Activated naive CD8-positive, alpha-beta T cell treated with anti-CD3 and anti-CD28 coated beads for 36 hours (primary cell): ENCODE results near the gene FRMD4B. TPM values are rescaled to one million over a fixed set of nuclear protein-coding genes. Genes with fewer than 3 reads are reported as not detected.
"Not testable (repeated sequence)": the region's sequence is repeated elsewhere in the genome, so short reads cannot be mapped to it uniquely, and the experiment has no call there.

Source experiments
- DNase-seq: peaks from one replicate; pipeline ENCODE4 v3.0.0; 2021
- H3K27ac Mint-ChIP-seq: one replicate; pipeline ENCODE4 v1.8.0; 2022; ENCODE audit warnings: mild to moderate bottlenecking, moderate library complexity, mixed read lengths
- H3K27me3 Mint-ChIP-seq: one replicate; pipeline ENCODE4 v1.8.0; 2022; ENCODE audit warnings: mild to moderate bottlenecking, mixed read lengths
- H3K36me3 Mint-ChIP-seq: one replicate; pipeline ENCODE4 v1.8.0; 2021; ENCODE audit warnings: mild to moderate bottlenecking, mixed read lengths
- H3K4me1 Mint-ChIP-seq: one replicate; pipeline ENCODE4 v1.8.0; 2021; ENCODE audit warnings: mixed read lengths
- H3K4me3 Mint-ChIP-seq: one replicate; pipeline ENCODE4 v1.8.0; 2022; ENCODE audit warnings: mild to moderate bottlenecking, moderate library complexity, mixed read lengths
- H3K9me3 Mint-ChIP-seq: one replicate; pipeline ENCODE4 v1.8.0; 2022; ENCODE audit warnings: mixed read lengths
- total RNA-seq, 2 experiments: library from RNA; stranded (reverse); gene quantifications; one replicate each; pipeline ENCODE4 v1.2.3, GENCODE V29; 2021

The FRMD4B gene
- total RNA-seq, 2 experiments from 2014 or later, result 6.1 to 7.1 TPM

GRCh38 chr3:69276191-69276590, 109.7 kb downstream of the FRMD4B start:
- not testable (repeated sequence) for H3K27me3 Mint-ChIP-seq, H3K4me1 Mint-ChIP-seq, H3K4me3 Mint-ChIP-seq, H3K9me3 Mint-ChIP-seq, DNase-seq, H3K36me3 Mint-ChIP-seq, H3K27ac Mint-ChIP-seq

DNA sequence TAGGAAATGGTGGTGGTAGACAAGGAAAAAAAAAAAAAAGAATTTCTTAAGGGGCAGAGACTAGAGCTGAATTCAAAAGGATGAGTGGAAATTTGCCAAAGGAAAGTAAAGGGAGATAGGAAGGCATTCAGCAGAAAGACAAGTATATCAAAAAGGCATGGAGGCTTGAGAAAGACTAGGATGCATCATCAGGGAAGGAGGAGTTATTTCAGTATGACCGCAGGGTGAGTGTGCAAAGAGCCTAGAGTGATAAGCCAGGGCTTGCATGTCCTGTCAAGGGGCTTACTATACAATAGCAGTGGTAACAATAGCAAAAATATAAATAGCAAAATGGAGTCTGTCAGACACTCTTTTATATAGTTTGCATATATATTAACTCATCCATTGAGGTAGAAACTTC, 112.0 kb downstream of the FRMD4B start:
- H3K36me3 Mint-ChIP-seq, result no peaks in the 10 kb centered on the region

DNA sequence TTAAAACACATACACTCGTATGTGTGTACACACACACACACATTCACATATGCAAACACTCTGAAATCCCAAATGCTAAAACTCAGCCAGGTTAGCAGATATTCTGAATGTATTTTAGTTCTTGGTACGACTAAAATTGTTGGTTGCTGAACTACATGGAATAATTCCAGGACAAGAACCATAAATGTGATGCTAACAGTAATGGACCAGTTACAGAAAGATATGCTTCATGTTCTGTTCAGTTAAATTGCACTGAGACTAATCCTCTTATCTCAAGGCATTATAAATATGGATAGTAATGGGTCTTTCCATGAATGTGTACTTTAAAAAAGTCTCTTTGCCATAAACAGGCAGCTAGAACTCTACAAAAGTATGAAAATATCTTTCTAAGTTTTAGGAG, 113.3 kb downstream of the FRMD4B start:
- Mint-ChIP-seq H3K9me3 (no peaks in the 10 kb centered on the region), H3K36me3 (no peaks in the 10 kb centered on the region)

More for the DNA sequence above, 112.0 kb downstream of the FRMD4B start:
- no peak for DNase-seq
- Mint-ChIP-seq H3K27ac (no peak overlapping the region), H3K4me3 (no peak overlapping the region), H3K4me1 (no peaks in the 10 kb centered on the region), H3K9me3 (no peaks in the 10 kb centered on the region), H3K27me3 (peaks cover 8% of the 10 kb centered on the region)

GRCh38 chr3:69271098-69271497, 114.8 kb downstream of the FRMD4B start:
- Mint-ChIP-seq H3K36me3 (no peaks in the 10 kb centered on the region), H3K4me3 (no peak overlapping the region), H3K9me3 (no peaks in the 10 kb centered on the region), H3K27ac (no peak overlapping the region), H3K4me1 (no peaks in the 10 kb centered on the region), H3K27me3 (peaks cover 5% of the 10 kb centered on the region)
- DNase-seq, result no peak

More for the DNA sequence above, 113.3 kb downstream of the FRMD4B start:
- H3K4me1 Mint-ChIP-seq, result no peaks in the 10 kb centered on the region
- H3K27ac Mint-ChIP-seq, result no peak overlapping the region
- no peak overlapping the region for H3K4me3 Mint-ChIP-seq
- peaks cover 5% of the 10 kb centered on the region for H3K27me3 Mint-ChIP-seq
- no peak for DNase-seq

DNA sequence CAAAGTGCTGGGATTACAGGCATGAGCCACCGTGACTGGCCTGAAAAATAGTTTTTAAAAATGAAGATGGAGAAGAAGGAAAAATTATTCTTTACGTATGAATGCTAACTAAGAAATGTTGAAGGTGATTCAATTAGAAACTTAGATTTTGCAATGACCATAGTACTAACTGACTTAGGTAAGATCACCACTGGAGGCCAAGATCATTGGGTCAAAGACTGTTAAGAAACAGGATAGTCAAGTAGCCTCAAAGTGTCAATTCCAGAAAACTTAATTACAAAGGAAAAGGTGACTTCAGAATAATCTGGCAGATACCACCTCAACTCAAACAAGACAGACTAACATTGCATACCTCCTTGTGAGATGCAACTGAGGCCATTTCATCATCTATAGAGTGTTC, 119.3 kb downstream of the FRMD4B start:
- H3K4me1 Mint-ChIP-seq, result no peaks in the 10 kb centered on the region

GRCh38 chr3:69266071-69266470, 119.8 kb downstream of the FRMD4B start:
- not testable (repeated sequence) for DNase-seq, H3K36me3 Mint-ChIP-seq, H3K27me3 Mint-ChIP-seq, H3K27ac Mint-ChIP-seq, H3K4me3 Mint-ChIP-seq, H3K4me1 Mint-ChIP-seq, H3K9me3 Mint-ChIP-seq

More for the DNA sequence above, 119.3 kb downstream of the FRMD4B start:
- Mint-ChIP-seq H3K9me3 (no peaks in the 10 kb centered on the region), H3K27me3 (peaks cover 5% of the 10 kb centered on the region), H3K36me3 (no peaks in the 10 kb centered on the region), H3K27ac (no peak overlapping the region), H3K4me3 (no peak overlapping the region)
- no peak for DNase-seq

DNA sequence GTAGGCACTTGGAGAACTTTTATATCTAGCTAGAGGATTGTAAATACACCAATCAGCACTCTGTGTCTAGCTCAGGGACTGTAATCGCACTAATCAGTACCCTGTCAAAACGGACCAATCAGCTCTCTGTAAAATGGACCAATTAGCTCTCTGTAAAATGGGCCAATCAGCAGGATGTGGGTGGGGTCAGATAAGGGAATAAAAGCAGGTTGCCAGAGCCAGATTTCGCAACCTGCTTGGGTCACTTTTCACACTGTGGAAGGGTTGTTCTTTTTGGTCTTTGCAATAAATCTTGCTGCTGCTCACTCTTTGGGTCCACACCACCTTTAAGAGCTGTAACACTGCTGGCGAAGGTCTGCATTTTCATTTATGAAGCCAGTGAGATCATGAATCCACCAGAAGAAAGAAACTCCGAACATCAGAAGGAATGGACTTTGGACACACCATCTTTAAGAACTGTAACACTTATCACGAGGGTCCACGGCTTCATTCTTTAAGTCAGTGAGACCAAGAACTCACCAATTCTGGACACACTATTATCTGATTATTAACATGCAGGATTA, 125.0 kb downstream of the FRMD4B start:
- not testable (repeated sequence) for H3K36me3 Mint-ChIP-seq, H3K27me3 Mint-ChIP-seq, H3K4me1 Mint-ChIP-seq, H3K4me3 Mint-ChIP-seq, H3K27ac Mint-ChIP-seq, H3K9me3 Mint-ChIP-seq, DNase-seq

DNA sequence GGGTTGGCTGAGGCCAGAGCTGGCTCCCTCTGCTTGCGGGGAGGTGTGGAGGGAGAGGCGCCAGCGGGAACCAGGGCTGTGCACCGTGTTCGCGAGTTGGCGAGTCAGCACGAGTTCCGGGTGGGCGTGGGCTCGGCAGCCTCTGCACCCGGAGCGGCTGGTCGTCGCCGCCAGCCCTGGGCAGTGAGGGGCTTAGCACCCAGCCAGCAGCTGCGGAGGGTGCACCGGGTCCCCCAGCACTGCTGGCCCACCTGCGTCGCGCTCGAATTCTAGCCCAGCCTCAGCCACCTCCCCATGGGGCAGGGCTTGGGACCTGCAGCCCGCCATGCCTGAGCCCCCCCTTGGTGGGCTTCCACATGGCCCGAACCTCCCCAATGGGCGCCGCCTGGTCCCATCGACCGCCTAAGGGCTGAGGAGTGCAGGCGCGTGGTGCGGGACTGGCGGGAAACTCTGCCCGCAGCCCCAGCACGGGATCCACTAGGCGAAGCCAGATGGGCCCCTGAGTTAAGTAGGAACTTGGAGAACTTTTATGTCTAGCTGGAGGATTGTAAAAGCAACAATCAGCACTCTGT, 125.6 kb downstream of the FRMD4B start:
- DNase-seq, result no peak
- Mint-ChIP-seq H3K36me3 (no peaks in the 10 kb centered on the region), H3K9me3 (no peaks in the 10 kb centered on the region), H3K27ac (no peak overlapping the region), H3K4me3 (no peak overlapping the region), H3K4me1 (no peaks in the 10 kb centered on the region), H3K27me3 (no peaks in the 10 kb centered on the region)

DNA sequence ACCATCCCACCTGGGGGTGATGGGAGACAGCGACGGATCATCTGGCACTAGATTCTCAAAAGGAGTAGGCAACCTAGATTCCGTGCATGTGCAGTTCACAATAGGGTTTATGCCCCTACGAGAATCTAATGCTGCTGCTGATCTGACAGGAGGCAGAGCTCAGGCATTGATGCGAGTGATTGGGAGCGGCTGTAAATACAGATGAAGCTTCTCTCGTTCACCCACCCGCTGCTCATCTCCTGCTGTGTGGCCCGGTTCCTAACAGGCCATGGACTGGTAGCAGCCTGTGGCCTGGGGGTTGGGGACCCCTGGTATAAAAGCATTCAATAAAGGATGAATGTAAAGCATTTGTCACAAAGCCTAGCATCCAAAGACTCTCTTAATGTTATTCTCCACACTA, 126.8 kb downstream of the FRMD4B start:
- H3K4me3 Mint-ChIP-seq, result no peak overlapping the region
- DNase-seq, result no peak
- H3K4me1 Mint-ChIP-seq, result no peaks in the 10 kb centered on the region
- H3K9me3 Mint-ChIP-seq, result no peaks in the 10 kb centered on the region
- H3K36me3 Mint-ChIP-seq, result no peaks in the 10 kb centered on the region
- H3K27ac Mint-ChIP-seq, result no peak overlapping the region
- no peaks in the 10 kb centered on the region for H3K27me3 Mint-ChIP-seq

GRCh38 chr3:69255928-69256327, 130.0 kb downstream of the FRMD4B start:
- no peak overlapping the region for H3K4me3 Mint-ChIP-seq
- no peak overlapping the region for H3K27ac Mint-ChIP-seq
- no peaks in the 10 kb centered on the region for H3K27me3 Mint-ChIP-seq
- no peaks in the 10 kb centered on the region for H3K36me3 Mint-ChIP-seq
- no peaks in the 10 kb centered on the region for H3K4me1 Mint-ChIP-seq
- no peak for DNase-seq
- H3K9me3 Mint-ChIP-seq, result no peaks in the 10 kb centered on the region

GRCh38 chr3:69254351-69254750, 131.5 kb downstream of the FRMD4B start:
- H3K36me3 Mint-ChIP-seq, result no peaks in the 10 kb centered on the region
- peaks cover 4% of the 10 kb centered on the region for H3K4me1 Mint-ChIP-seq
- H3K9me3 Mint-ChIP-seq, result no peaks in the 10 kb centered on the region
- no peak overlapping the region for H3K27ac Mint-ChIP-seq
- no peak overlapping the region for H3K4me3 Mint-ChIP-seq
- DNase-seq, result no peak
- H3K27me3 Mint-ChIP-seq, result no peaks in the 10 kb centered on the region

GRCh38 chr3:69252631-69253030, 133.3 kb downstream of the FRMD4B start:
- DNase-seq, result no peak
- no peaks in the 10 kb centered on the region for H3K9me3 Mint-ChIP-seq
- H3K4me1 Mint-ChIP-seq, result peaks cover 7% of the 10 kb centered on the region
- H3K36me3 Mint-ChIP-seq, result no peaks in the 10 kb centered on the region
- no peak overlapping the region for H3K27ac Mint-ChIP-seq
- no peaks in the 10 kb centered on the region for H3K27me3 Mint-ChIP-seq
- no peak overlapping the region for H3K4me3 Mint-ChIP-seq

DNA sequence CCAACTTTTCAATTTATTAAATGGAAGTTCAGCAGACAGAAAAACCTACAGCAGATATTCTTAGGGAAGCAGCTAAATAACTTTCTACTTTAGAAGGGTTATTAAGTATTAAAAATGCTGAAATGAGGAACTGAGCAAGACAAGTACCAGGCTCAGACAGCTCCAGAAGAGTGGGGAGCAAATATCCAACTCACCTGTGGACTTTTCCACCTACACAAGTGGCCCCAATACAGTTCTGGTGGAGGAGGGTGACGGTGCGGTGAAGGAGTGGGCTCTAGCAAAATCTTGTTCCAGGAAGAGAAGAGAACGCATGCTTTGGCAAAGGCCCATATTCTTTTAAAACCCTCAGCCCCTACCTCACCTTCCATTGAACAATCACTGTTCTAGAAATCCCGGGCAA, 133.7 kb downstream of the FRMD4B start:
- H3K27ac Mint-ChIP-seq, result no peak overlapping the region
- H3K4me1 Mint-ChIP-seq, result peaks cover 7% of the 10 kb centered on the region
- no peaks in the 10 kb centered on the region for H3K36me3 Mint-ChIP-seq
- no peak overlapping the region for H3K4me3 Mint-ChIP-seq
- no peaks in the 10 kb centered on the region for H3K27me3 Mint-ChIP-seq
- no peak for DNase-seq
- H3K9me3 Mint-ChIP-seq, result no peaks in the 10 kb centered on the region

DNA sequence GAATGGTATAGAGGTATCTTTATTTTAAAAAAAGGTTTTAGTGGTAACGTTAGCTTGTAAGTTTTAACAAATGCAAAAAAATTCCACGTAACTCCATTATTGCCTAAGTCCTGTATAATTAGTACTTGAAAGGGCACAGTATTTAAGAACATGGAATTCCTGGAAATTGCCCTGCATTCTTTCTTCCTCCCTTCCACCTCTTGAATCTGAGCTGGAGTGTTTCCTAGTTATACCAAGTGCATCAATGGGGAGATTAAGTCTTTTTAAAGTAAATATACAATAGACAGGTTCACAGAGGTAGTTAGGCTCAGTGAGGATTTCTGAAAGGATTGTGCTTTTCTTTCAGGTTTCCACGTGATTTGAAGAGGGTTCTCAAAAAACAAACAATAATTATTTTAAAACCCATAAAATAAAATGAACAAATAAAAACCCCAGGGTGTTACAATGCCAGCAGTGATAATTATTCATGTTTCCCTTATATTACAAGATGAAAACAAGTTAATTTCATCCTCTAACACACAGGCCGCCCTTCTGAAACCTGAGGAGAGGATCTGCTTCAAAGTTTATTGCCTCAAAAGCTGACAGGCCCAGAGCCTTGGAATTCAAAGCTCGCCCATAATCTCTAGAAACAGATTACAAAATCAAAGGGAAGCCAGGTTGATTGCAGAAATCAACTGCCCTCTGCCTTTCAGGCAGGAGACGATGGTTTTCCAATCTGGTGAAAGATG, 134.6 kb downstream of the FRMD4B start:
- Mint-ChIP-seq H3K9me3 (no peaks in the 10 kb centered on the region), H3K36me3 (no peaks in the 10 kb centered on the region), H3K27me3 (no peaks in the 10 kb centered on the region), H3K4me1 (peaks cover 7% of the 10 kb centered on the region), H3K4me3 (no peak overlapping the region), H3K27ac (no peak overlapping the region)
- DNase-seq, result no peak

GRCh38 chr3:69250014-69250413, 135.9 kb downstream of the FRMD4B start:
- no peaks in the 10 kb centered on the region for H3K36me3 Mint-ChIP-seq
- DNase-seq, result peak; percentile 31
- no peaks in the 10 kb centered on the region for H3K9me3 Mint-ChIP-seq
- peak overlapping the region; percentile 11 for H3K4me3 Mint-ChIP-seq
- peaks cover 7% of the 10 kb centered on the region for H3K4me1 Mint-ChIP-seq
- H3K27me3 Mint-ChIP-seq, result no peaks in the 10 kb centered on the region
- no peak overlapping the region for H3K27ac Mint-ChIP-seq

DNA sequence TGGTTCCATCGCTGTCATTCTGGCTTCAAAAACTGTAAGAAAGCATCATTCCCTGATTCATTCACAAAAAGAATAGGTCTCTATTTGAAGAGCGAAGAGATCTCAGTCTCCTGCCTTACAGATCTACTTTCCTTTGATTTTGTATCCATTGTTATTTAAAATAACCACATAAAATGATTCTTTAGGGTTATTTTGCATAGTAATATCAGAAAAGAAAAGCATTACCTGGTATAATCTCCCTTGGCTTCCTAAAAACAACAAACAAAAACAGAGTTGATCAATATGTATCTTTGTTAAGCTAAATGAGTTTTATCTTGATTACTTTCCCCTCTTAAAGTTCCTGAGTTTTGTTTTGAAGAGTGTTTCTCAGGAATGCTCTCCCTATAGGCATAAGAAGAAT, 136.9 kb downstream of the FRMD4B start:
- Mint-ChIP-seq H3K27ac (no peak overlapping the region), H3K9me3 (no peaks in the 10 kb centered on the region), H3K4me1 (peaks cover 7% of the 10 kb centered on the region), H3K4me3 (no peak overlapping the region), H3K36me3 (no peaks in the 10 kb centered on the region), H3K27me3 (no peaks in the 10 kb centered on the region)
- no peak for DNase-seq
